Superior temporal gyrus (tissue), 1 donor: ENCODE results near the gene DELE1.

Experiments
- DNase-seq: peaks from one replicate; pipeline ENCODE4 v3.0.0-alpha.2; 2016; ENCODE audit errors: extremely low spot score

DELE1 gene

DNA sequence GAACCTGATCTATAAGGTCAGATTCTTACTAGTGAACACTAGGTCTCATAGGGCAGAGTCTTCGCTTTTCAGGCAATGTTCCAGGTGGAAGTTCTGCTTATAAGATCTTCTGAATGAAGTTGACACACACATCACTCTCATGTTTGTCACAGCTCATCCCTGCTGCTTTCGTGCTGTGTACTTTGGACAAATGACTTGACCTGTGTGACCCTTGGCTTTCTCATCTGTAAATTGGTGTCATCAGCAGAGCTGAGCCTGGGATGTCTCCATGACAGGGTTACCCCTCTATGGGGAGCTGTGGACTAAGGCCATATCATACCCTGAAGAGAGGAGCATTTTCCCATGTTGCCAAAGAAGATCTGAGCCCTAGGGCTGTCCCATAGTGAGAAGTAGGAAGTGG lies 2.8 kb downstream of the DELE1 start:
- DNase-seq: no peak

DNA sequence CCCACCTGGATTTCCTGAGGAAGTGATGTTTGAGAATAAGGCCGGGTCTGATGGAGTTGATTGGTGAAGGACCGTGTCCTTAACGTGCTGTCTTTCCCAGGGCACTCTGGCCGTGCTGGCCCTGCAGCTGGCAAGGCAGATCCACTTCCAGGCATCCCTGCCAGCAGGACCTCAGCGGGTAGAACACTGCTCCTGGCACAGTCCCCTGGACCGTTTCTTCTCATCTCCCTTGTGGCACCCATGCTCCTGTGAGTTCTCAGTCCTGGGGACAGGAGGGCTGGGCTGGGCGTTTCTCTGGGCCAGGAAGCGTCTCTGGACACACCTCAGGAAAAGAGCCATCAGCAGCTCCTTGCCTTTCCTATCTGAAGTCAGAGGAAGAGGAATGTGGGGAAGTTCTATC lies 4.4 kb downstream of the DELE1 start:
- DNase-seq: no peak

DNA sequence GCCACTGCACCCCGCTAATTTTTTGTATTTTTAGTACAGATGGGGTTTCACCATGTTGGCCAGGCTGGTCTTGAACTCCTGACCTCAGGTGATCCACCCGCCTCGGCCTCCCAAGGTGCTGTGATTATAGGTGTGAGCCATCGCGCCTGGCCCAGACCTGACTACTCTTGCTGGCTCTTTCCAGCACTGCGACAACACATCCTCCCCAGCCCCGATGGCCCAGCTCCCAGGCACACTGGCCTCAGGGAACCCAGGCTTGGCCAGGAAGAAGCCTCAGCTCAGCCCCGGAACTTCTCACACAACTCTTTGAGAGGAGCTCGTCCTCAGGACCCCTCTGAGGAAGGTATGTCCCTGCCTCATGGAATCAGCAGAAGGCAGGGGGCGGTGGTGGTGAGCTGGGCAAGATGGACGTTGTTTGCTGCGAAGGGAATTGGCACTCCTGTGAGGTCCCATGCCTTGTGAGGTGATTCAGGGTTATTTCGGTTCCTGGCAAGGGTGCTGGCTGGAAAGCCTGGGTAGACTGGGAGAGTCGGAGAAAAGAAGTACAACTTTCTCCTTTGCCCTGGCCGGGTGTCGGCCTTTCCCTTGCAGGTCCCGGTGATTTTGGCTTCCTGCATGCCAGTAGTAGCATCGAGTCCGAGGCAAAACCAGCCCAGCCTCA lies 5.9 kb downstream of the DELE1 start:
- no peak for DNase-seq

DNA sequence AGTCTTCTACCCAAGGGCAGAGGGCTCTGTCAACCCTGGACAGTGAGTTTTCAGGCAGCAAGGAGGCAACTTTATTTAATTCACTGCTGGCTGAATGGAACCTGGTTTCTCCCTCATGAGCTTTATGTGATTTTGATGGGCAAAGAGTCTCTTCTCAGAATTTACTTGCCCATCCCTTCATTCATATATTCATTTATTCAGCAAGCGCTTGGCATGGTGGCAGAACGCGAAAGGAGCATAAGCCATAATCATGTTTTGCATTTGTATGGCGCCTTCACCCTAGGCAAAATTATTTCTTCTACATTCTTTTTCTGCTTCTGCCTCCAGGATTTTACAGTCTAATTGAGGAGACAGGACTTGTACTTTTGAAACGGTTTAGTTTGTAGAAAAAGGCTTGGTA lies 8.0 kb downstream of the DELE1 start:
- DNase-seq: no peak

DNA sequence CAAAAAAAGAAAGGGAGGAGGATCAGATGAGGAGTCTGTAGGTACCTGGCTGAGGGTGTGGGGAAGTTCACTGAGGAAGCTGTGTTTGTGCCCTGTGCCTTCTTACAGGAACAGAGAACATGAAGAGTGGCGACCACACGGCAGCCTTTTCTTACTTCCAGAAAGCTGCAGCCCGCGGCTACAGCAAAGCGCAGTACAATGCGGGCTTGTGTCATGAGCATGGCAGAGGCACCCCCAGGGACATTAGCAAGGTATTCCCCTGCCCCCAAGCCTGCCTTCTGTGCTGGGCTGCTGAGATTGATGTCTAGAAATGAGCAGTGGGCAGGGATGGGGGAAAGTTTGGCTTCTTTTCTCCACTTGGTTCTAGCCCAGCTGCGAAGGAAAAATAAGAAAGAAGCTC lies 9.5 kb downstream of the DELE1 start:
- no peak for DNase-seq

DNA sequence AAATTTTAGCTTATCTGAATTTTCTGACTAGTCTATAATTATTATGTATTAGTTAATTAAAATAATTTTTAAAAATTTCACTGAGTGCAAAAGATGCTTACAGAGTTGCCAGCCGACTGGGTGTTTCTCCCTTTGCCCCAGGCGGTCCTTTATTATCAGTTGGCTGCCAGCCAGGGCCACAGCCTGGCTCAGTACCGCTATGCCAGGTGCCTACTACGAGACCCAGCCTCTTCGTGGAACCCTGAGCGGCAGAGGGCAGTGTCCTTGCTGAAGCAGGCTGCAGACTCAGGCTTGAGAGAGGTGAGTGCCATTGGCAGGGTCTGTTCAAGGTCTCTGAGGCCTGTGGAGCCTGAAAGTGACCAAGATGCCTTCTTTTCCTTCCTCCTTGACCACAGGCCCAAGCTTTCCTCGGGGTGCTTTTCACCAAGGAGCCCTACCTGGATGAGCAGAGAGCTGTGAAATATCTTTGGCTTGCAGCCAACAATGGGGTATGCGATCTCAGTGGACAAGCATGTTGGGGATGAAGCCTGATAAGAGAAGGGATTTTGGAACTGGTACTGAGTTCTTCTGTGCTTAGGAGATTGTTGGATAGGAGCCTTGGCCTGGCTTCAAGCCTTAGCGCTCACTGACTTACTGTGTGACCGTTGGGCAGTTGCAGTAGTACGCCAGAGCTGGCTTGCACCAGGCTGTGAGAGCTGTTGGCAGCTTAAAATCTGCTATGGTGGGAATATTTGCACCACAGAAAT lies 10.6 kb downstream of the DELE1 start:
- DNase-seq: no peak

DNA sequence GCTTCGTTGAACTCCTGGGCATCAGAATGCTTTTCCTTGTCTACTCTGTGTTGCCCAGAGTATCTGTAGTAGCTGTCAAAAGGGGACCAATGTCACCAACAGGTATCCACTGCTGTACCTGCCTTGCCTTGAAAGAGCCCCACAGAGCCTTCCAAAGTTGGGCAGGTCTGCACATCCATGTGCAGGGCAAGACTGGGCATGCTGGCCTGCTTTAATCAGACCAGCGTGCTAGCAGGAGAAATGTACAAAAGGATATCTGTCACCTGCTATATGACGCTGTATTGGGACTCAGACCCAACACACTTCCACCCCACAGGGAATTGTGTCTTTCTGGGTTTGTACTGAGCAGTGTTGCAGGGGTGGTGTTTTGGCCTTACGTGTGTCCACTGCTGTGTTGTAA lies 11.9 kb downstream of the DELE1 start:
- no peak for DNase-seq

DNA sequence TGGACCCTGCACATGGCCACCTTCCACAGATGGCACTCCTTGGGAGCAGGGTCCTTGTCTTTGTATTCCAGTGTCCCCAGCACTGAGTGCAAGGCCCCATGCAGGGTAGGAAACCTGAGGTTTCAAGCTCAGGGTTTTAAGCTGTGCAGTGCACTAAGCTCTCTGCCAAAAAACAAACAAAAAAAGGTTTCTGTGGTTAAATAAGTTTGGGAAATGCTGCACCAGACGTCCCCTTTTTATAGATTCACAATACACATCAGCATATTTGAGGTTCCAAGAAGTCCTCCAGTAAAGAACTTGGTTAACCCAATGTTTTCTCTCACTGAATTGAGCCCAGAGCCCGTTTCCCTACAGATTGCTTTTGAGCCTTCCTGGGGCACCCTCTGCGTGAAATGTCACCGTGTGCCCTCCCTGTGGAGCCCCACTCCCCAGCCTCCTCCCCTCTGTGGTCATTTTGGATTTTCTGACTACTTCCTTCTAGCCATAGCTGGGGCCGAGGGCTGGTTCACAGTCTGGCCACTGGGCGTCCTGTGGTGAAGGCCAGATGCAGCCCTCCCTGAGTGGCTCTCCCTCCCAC lies 17.1 kb downstream of the DELE1 start:
- DNase-seq: peak; percentile 48

DNA sequence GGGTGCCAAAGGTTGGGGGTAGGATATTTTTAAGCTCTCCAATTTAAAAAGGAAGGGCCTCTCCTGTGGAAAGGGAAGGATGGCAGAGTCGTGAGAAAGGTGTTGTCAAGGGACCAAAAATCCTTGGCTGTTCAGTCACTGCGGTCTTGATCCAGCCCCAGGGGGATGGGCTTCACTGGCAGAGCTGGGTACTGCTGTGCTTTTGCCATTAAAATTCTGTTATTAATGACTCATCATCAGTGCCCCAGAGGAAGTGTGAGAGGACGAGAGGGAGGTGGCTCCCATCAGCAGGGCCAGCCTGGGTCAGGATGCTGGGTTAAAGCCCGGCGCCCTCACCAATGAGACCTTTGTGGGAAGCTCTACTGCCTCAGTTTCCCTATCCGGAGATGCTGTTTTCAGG lies 17.6 kb downstream of the DELE1 start:
- no peak for DNase-seq

DNA sequence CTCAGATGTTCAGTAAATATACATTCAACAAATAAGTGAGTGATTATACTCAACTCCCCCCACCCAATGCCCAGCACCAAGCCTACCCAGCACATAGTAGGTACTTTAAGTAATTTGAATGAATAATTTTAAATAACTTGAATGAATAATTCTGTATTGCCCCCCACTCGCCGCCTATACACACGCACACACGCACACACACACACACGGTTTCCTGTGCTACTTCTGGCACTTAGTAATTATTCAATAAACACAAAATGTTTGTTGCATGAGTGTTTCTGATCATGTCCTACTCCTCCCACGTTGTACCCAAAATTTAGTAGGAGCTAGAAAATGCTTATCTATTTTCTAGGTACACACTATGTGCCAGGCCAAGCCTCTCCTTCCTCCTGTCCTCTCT lies 18.1 kb downstream of the DELE1 start:
- DNase-seq: no peak

DNA sequence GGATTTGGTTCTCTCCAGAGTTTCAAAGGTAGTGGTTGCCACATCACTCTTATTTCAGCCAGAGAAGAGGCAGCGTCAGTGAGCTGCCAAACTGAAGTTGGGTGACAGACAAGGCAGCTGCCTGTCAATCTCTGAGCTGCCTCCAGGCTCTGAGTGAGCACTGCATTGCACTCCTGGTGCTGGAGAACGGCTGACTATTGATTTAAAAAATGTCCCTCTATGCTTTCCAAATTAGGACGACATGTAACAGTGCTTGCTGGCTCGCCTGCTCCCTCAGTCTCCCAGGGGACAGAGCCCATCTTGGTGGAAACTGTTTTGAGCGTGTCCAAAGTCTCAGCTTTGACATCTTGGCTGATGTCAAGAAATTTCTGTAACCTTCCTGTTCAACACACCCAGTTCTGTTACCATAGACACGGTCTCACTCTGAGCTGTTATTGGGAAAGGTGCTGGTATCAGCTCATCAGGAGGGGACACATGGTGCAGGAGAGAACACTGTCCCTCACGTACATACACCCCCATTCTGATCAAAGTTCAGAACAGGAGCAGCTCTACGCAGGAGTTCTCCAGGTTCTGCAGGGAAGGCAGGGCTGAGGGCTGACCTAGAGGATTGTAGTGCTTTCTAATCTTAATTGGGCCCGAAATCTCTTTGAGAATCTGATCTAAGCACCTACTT lies 18.6 kb downstream of the DELE1 start:
- DNase-seq: peak; percentile 9

DNA sequence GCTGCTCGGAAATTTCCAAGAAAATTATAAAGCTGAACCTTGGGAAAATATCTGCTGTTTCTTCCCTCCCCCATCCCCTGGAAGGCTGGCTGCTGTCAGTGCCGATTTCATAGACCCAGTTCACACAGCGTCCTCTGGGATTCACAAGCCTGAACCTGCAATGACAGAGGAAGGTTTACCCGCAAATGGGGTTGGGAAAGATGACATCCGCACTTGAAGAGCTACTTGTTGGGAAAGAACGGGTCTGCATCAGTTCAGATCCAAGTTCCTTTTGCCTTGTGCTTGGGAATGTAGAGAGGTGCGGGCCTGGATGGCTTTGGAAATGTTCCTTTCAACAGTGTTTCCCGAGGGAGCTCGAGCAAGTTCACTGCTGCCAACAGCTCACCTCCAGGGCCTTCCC lies 20.4 kb downstream of the DELE1 start:
- no peak for DNase-seq

DNA sequence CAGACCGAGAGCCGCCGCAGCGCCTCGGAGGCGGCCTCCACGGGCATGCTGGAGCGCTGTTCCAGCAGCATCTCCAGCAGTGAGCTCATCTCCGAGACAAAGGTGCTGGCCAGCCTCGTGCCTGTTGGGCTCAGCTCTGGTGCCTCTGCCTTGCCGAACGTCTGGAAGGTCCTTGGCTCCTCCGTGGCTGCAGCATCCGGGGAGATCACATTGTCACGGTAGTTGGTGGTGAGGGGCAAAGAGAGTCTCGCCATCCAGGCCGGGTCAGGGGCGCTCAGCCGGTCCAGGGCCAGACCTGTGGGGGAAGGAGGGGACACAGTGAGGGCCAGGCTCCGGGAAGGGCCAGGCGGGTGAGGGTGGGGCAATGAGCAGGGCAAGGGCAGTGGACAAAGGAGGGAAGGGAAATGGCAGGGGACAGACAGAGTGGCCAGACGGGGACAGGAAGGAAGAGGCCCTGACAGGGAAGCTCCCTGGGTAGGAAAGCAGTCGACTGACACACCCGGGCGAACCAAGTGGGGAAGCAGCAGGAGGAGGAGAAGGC lies 21.9 kb downstream of the DELE1 start:
- DNase-seq: no peak

DNA sequence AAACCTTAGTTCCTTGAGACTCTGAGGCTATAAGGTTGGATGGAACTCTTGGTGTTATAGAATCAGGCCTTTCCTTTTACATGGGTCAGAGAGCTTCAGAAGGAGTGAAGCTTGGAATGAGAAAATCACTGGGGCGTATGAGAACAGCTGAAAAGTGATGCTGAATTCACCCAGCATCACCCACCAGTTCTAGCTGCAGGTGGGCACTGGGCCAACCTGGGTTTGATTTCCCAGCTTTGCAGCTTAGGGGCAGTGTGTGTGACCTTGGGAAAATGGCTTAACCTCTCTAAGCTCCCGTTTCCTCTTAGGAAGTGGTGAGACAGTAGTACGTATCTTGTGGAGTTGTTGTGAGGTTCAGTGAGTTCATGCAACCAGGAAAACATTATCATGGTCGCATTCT lies 23.6 kb downstream of the DELE1 start:
- no peak for DNase-seq

DNA sequence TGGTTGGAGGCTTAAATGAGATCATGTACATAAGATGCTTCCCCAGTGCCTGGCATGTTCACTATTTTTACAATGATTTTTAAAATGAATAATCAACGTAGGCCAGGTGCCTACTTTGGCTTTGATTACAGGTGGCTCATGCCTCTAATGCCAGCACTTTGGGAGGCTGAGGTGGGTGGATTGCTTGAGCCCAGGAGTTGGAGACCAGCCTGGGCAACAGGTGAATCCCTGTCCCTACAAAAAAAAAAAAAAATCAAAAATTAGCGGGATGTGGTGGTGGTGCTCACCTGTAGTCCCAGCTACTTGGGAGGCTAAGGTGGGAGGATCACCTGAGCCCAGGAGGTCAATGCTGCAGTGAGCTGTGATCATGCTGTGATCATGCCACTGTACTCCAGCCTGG lies 25.1 kb downstream of the DELE1 start:
- DNase-seq: no peak

DNA sequence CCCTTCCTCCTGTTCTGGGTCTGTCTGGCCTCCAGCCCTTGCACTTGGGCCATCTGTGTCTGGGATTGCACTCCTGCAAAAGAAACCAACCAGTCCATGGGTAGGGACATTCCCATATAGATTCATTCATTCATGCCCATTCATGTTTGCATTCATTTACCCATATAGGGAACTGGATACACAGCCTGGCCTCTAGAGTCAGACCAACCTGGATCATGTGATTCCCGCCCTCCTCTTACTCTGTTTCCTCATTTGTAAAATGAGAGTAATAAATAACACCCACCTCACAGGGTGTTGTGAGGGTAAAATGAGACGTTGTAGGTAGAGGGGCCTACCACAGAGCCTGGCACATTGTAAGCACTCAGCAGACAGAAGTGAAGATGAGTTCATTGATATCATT lies 25.8 kb downstream of the DELE1 start:
- DNase-seq: no peak

DNA sequence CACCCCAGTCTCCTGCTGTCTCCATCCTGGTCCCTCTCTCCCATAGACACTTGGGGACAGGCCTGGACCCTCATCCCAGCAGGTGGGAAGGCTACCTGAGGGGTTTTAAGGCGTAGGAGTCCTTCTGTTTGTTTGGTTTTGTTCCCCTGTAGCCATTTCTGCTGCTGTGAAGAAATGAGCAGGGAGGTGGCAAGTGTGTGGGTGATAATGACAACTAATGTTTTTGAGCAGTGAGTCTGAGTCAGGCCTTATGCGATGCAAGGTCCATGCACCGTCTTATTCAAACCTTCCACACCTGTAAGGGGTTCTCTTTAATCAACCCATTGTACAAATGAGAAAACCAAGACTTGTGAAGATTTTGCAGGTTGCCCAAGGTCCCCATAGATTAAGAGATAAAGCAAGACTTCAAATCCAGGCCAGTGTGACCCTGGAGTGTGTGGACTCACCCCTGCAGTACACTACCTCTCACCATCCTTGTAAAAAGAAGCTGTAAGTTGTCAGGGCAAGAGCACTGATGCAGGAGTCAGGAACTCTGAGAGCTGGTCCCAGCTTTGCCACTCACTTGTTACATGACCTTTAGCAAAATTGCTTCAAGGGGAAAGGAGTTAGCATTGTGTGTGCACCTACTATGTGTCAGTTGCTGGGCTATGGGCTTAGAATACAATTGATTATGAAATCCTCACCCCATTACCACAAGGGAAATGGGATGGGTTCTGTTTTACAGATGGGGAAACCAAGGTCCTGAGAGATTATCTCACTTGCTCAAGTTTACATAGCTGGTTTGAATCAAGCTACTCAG lies 26.7 kb downstream of the DELE1 start:
- DNase-seq: no peak

DNA sequence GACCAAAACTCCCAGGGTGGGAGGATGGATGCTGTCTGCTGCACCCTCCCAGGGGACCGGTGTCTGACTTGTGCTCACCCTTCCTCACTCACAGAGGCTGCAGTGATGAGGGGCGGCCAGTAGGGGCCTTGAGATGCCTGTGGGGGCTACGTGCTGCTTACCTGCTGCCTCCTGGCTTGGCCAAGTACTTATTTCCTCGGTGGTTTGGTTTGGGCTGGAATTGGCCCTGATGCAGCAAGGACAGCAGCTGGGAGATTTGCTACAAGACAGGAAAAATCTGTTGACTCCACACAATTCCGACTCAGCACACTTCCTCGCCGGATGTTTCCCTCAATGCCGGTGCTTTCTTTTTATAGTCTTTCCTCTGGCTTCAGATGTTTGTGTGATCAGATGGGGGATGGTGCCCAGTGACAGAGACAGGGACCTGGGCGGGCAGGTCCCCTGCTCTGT lies 27.7 kb downstream of the DELE1 start:
- DNase-seq: peak; percentile 11

DNA sequence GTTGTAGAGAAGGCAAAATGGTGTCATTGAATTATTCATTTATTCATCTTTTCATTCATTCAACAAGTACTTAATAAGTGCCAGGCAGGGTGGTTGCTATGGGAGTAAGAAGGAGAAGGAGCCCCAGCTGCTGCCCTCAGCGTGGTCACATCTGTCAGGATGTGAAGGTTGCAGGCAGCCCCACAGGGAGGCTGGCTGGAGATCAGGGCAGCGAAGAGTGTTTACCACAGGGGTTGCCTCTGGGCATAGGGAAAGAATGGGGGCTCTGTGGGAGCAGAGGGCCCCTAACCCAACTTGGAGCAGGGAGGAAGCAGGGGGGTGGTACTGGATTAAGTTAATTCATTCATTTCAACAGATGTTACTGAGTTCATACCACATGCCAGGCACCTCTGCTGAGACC lies 28.3 kb downstream of the DELE1 start:
- DNase-seq: no peak

DNA sequence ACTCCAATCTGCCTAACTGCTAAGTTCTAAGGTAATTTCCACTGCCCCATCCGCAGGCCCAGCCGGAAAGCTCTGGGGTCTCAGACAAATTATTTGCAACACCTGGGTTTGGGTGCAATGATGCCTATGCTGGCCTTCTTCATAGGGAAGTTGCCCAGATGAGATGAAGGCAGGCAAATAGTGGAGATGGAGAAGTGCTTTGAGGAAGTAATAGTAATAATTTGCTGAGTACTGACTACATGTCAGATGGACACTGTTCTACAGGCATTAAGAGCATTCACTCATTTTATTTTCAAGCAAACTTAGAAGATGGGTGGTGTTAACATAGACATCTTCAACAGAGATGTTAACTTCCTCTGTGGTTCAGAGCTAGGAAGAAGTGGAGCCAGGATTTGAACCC lies 30.5 kb downstream of the DELE1 start:
- no peak for DNase-seq

DNA sequence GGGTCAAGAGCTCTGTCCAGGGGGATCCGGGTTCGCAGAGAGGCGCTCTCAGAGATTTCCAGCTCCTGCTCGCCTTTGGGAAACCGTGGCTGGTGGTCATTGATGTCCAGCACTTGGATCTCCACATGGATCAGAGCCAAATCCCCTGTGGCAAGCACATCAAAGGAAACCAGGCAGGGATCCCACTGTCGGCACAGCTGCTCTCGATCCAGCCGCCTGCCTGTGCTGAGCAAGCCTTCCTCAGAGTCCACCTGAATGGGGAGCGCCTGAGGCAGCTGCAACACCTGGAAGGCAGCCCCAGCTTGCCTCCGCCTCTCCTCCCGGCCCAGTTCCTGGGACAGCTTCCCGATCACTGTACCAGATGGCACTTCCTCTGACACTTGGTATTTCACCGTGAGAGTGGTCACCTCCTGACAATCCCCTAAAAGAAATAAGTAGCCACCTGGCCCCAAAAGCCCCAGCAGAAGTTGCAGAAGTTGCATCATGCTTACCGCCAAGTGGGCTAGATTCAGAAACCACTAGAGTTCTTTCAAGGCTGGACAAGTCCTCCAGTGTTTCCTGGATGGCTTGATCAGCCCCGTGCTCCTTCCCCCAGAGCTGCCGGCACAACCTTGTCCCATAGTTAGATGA lies 33.8 kb downstream of the DELE1 start:
- DNase-seq: no peak
